IMR-90 (cell line): ENCODE results near the gene EXOC3L4. TPM values are rescaled to one million over a fixed set of nuclear protein-coding genes. Genes with fewer than 3 reads are reported as not detected.

Source experiments
- ATAC-seq: fragments of 200-7000 bp; cut with Tn5 transposase; 2 replicates; pipeline ENCODE4 v1.9.1; 2020; ENCODE audit warnings: low read depth, mild to moderate bottlenecking, moderate library complexity
- BruUV-seq: library from RNA; stranded (reverse); fragments of 400-500 nt; replicated peaks from 2 replicates; lab custom pipeline; 2021; lab: Mats Ljungman, UMichigan
- CTCF ChIA-PET: fragments of 300-600 bp; formaldehyde crosslinking; extraction: SDS; loops from one replicate; lab custom pipeline; 2021; ENCODE audit warnings: antibody characterized with exemption; lab: Yijun Ruan, JAX
- POLR2A ChIA-PET: fragments of 300-600 bp; sonication (Branson Sonifier 250); formaldehyde crosslinking; loops from one replicate; lab custom pipeline; 2022; ENCODE audit warnings: antibody characterized with exemption; ENCODE audit not compliant: unreplicated experiment; lab: Charles Lee
- DNase-seq: peaks from one replicate; pipeline ENCODE4 v3.0.0; 2013
- H2AFZ ChIP-seq: replicated peaks from 2 replicates; pipeline ENCODE3; 2013; ENCODE audit warnings: low read length, mild to moderate bottlenecking; ENCODE audit not compliant: poor library complexity
- H2AK5ac ChIP-seq: 2 replicates; pipeline ENCODE4 v1.6.1; 2013; ENCODE audit warnings: low read depth, low read length, inconsistent platforms
- H2AK9ac ChIP-seq: replicated peaks from 2 replicates; pipeline ENCODE3; 2013; ENCODE audit warnings: mild to moderate bottlenecking, low read depth, low read length, moderate library complexity; ENCODE audit not compliant: poor library complexity
- H2BK120ac ChIP-seq: 2 replicates; pipeline ENCODE4 v1.6.1; 2013; ENCODE audit warnings: low read depth, low read length, inconsistent platforms
- H2BK15ac ChIP-seq: 3 replicates; pipeline ENCODE4 v1.6.1; 2013; ENCODE audit warnings: low read depth, low read length, inconsistent platforms
- H2BK20ac ChIP-seq: 2 replicates; pipeline ENCODE4 v1.6.1; 2013; ENCODE audit warnings: low read depth, mild to moderate bottlenecking, inconsistent platforms, low read length, moderate library complexity
- H2BK5ac ChIP-seq: 2 replicates; pipeline ENCODE4 v1.6.1; 2013; ENCODE audit warnings: mild to moderate bottlenecking, low read depth, low read length, inconsistent platforms; ENCODE audit not compliant: poor library complexity, severe bottlenecking
- H3K14ac ChIP-seq: replicated peaks from 2 replicates; pipeline ENCODE4 v1.6.1; 2013; ENCODE audit warnings: low read depth, low read length, inconsistent platforms
- H3K18ac ChIP-seq: 2 replicates; pipeline ENCODE4 v1.6.1; 2013; ENCODE audit warnings: low read depth, low read length, control low read depth
- H3K23ac ChIP-seq: 2 replicates; pipeline ENCODE4 v1.6.1; 2013; ENCODE audit warnings: low read depth, low read length, inconsistent platforms
- H3K27ac ChIP-seq: 2 replicates; pipeline ENCODE4 v1.5.1; 2013; ENCODE audit warnings: mild to moderate bottlenecking, control low read depth, low read length; ENCODE audit not compliant: insufficient read depth
- H3K27me3 ChIP-seq: 2 replicates; pipeline ENCODE4 v1.6.1; 2013; ENCODE audit warnings: low read length; ENCODE audit not compliant: control insufficient read depth, insufficient read depth
- H3K36me3 ChIP-seq: 2 replicates; pipeline ENCODE4 v1.6.1; 2013; ENCODE audit warnings: low read length, mixed read lengths; ENCODE audit not compliant: control insufficient read depth, insufficient read depth
- H3K4ac ChIP-seq: 2 replicates; pipeline ENCODE4 v1.6.1; 2013; ENCODE audit warnings: low read depth, low read length, inconsistent platforms
- H3K4me1 ChIP-seq: 2 replicates; pipeline ENCODE4 v1.6.1; 2013; ENCODE audit warnings: low read length, mixed read lengths; ENCODE audit not compliant: control insufficient read depth, insufficient read depth
- H3K4me2 ChIP-seq: 2 replicates; pipeline ENCODE4 v1.6.1; 2013; ENCODE audit warnings: low read depth, mild to moderate bottlenecking, control low read depth, low read length, moderate library complexity
- H3K4me3 ChIP-seq: 2 replicates; pipeline ENCODE4 v1.5.1; 2013; ENCODE audit warnings: low read depth, mild to moderate bottlenecking, control low read depth, low read length, moderate library complexity; ENCODE audit not compliant: insufficient read depth
- H3K56ac ChIP-seq: 2 replicates; pipeline ENCODE4 v1.6.1; 2013; ENCODE audit warnings: low read length, inconsistent platforms; ENCODE audit not compliant: insufficient read depth; ENCODE audit errors: extremely low read depth
- H3K79me1 ChIP-seq, 2 experiments: 2 replicates each; pipeline ENCODE4 v1.6.1; 2013; ENCODE audit warnings: low read length in 2 of 2, inconsistent platforms in 1 of 2, low read depth in 1 of 2
- H3K9ac ChIP-seq: 2 replicates; pipeline ENCODE4 v1.6.1; 2013; ENCODE audit warnings: low read depth, low read length, control low read depth
- H3K9me1 ChIP-seq: 2 replicates; pipeline ENCODE4 v1.6.1; 2013; ENCODE audit warnings: low read length, inconsistent platforms; ENCODE audit not compliant: insufficient read depth
- H3K9me3 ChIP-seq: 2 replicates; pipeline ENCODE4 v1.6.1; 2013; ENCODE audit warnings: low read length; ENCODE audit not compliant: control insufficient read depth, insufficient read depth
- H4K20me1 ChIP-seq: 2 replicates; pipeline ENCODE4 v1.6.1; 2013; ENCODE audit warnings: low read length, inconsistent platforms; ENCODE audit not compliant: insufficient read depth
- H4K5ac ChIP-seq: 2 replicates; pipeline ENCODE4 v1.6.1; 2013; ENCODE audit warnings: mild to moderate bottlenecking, low read depth, low read length, control low read depth
- H4K8ac ChIP-seq, 2 experiments: 2 replicates each; pipeline ENCODE4 v1.6.1; 2013; ENCODE audit warnings: low read depth in 2 of 2, low read length in 2 of 2, control low read depth in 1 of 2, inconsistent platforms in 1 of 2
- H4K91ac ChIP-seq: 2 replicates; pipeline ENCODE4 v1.6.1; 2013; ENCODE audit warnings: low read depth, low read length, inconsistent platforms; ENCODE audit not compliant: insufficient read depth
- SMC3 ChIP-seq: fragments of 150-350 bp; IDR thresholded peaks from 2 replicates; pipeline ENCODE4 v1.6.1; 2016; ENCODE audit warnings: low read depth, mild to moderate bottlenecking, antibody characterized with exemption, low read length, moderate library complexity
- WGBS, 2 experiments: methylation state at CpG; one replicate each; pipeline versions ENCODE4 v1.1.5 to v1.1.7; 2013; ENCODE audit warnings: missing lambda C conversion rate in 2 of 2; ENCODE audit not compliant: insufficient read length in 1 of 2; ENCODE audit errors: extremely low coverage in 2 of 2; 5-methylcytosine and 5-hydroxymethylcytosine counted together
- dilution Hi-C: fragments of 300-500 bp; cut with HindIII; formaldehyde crosslinking; loops from one replicate; pipeline ENCODE4 v1.14.3; 2018; ENCODE audit warnings: low sequenced_read_pairs; ENCODE audit not compliant: unreplicated experiment
- in situ Hi-C: fragments of 300-500 bp; cut with MboI; formaldehyde crosslinking; loops from 3 replicates; pipeline ENCODE4 v1.14.3; 2019; ENCODE audit warnings: low sequenced_read_pairs, inconsistent platforms, mixed read lengths
- intact Hi-C: fragments of 100-400 bp; cut with micrococcal nuclease; formaldehyde crosslinking; loops from 2 replicates; pipeline ENCODE4 v1.10.0; 2022
- polyA plus RNA-seq, 3 experiments: library from polyadenylated mRNA; depleted of rRNA; stranded (reverse); fragments of >200 nt; gene quantifications; 2 replicates each; pipeline ENCODE4 v1.2.3, GENCODE V29; 2012; ENCODE audit warnings: low replicate concordance in 1 of 3
- total RNA-seq: library from RNA; depleted of rRNA; stranded (reverse); fragments of >200 nt; gene quantifications from 2 replicates; pipeline ENCODE4 v1.2.3, GENCODE V29; 2012

Gene EXOC3L4
- total and polyA plus RNA-seq, 2 of the 4 experiments (the other 2 are of a cell fraction), result not detected

- Histone ChIP-seq H3K4ac (no peak overlapping the region), H3K4me1 (peaks cover 33% of the 10 kb centered on the region), H3K14ac (no peak overlapping the region), H3K36me3 (no peaks in the 10 kb centered on the region), H2AFZ (no peak overlapping the region), H4K5ac (no peak overlapping the region), H3K9me1 (peaks cover 12% of the 10 kb centered on the region; the same call in 1 of the 2 replicates), H3K23ac (no peak overlapping the region; the same call in 1 of the 2 replicates), H3K4me2 (no peak overlapping the region), H4K91ac (0 out of 2 replicates have a peak overlapping the region, but pooled peaks have one; percentile 38), H2BK15ac (no peak overlapping the region; the same call in 2 of the 3 replicates), H3K27ac (no peak overlapping the region), H2AK5ac (peak overlapping the region; percentile 38; the same call in 1 of the 2 replicates), H3K27me3 (peaks cover 22% of the 10 kb centered on the region), H2BK5ac (no peak overlapping the region), H2AK9ac (no peak overlapping the region), H3K18ac (no peak overlapping the region), H3K9me3 (no peaks in the 10 kb centered on the region), H3K9ac (no peak overlapping the region), H3K4me3 (no peak overlapping the region), H4K8ac (no peak overlapping the region), H3K79me1 (no peaks in the 10 kb centered on the region), H2BK20ac (no peak overlapping the region), H3K56ac (no peak overlapping the region), H4K20me1 (no peaks in the 10 kb centered on the region), H2BK120ac (no peak overlapping the region)
- 95% methylated on average over 18 of the region's 23 CpGs; no CpG with 5 or more reads in 1 of the 2 experiments for WGBS, 2 experiments
- ChIA-PET CTCF (interaction anchor here (1.4 to 3.3 kb wide), 2 partner anchors 174 to 184 kb away, joined by 5 to 23 read pairs; no protein-coding TSS in a partner anchor), POLR2A (no interaction called here)
- in situ Hi-C loops (no loop called here), intact Hi-C loops (no loop called here), dilution Hi-C loops (no loop called here)
- DNase-seq (no peak), ATAC-seq (no peak)
- TF ChIP-seq SMC3, result no peak
- no TSS peak for BruUV-seq
Measured at GRCh38 chr14:103107455-103107854, 12.9 kb downstream of the EXOC3L4 start.
